ENCODE measurements around the gene FCHO2. TPM values are rescaled to one million over a fixed set of nuclear protein-coding genes. Genes with fewer than 3 reads are reported as not detected.

The FCHO2 gene
- total and polyA plus RNA-seq, 2 of the 4 experiments (the other 2 are of a cell fraction), result 6.1 to 23.5 TPM

DNA sequence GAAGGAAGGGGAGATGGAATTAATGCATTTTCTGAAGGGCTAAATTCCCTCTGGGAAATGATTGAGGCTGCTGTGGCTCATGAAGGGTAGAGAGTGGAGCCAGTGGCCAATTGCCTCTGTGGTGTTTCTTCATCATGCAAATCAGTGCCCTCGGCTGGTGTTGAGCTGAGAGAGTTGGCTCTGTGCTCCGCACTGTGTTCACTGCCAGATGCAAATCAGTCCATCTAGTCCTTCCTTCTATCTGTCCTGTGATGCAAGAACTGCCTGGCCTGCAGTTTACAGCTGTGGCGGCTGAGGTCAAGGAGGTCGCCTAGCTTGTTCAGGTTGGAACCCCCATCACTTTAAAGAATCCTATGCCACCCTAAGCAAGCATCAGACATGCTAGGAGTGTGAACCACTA, 170.5 kb downstream of the FCHO2 start:
- no peaks in the 10 kb centered on the region for H3K79me1 ChIP-seq (ENCODE audit: low read depth in 1 of 2, low read length in 2 of 2)
- no peak overlapping the region for H3K27ac ChIP-seq (ENCODE audit: insufficient read depth, low read length)
- no peak for TF ChIP-seq NFE2L2 (IDR thresholded peaks at IDR 0.05; ENCODE audit: low read depth, low read length)
- TF ChIP-seq CEBPB (IDR thresholded peaks at IDR 0.05; ENCODE audit: low read depth, low read length), result no peak
- TF ChIP-seq USF2 (IDR thresholded peaks at IDR 0.05; ENCODE audit: low read depth, low read length), result no peak
- in situ Hi-C loops (cut with MboI; ENCODE audit: low sequenced_read_pairs), result no loop called here
- ChIA-PET CTCF (interaction anchor here (0.5 kb wide), 1 partner anchor 44 kb away, joined by 4 read pairs; no protein-coding TSS in a partner anchor), POLR2A (ENCODE audit: unreplicated experiment) (interaction anchor here (0.6 kb wide), 1 partner anchor 416 kb away, joined by 3 read pairs; no protein-coding TSS in a partner anchor)
- H2BK5ac ChIP-seq (ENCODE audit: low read depth, low read length, poor library complexity, severe bottlenecking), result no peak overlapping the region
- H3K4me3 ChIP-seq (ENCODE audit: insufficient read depth, low read depth, low read length), result no peak overlapping the region
- H3K18ac ChIP-seq (ENCODE audit: low read depth, low read length), result no peak overlapping the region
- H3K36me3 ChIP-seq (ENCODE audit: control insufficient read depth, insufficient read depth, low read length), result no peaks in the 10 kb centered on the region
- no peak for DNase-seq
- no peaks in the 10 kb centered on the region; the same call in 1 of the 2 replicates for H3K27me3 ChIP-seq (ENCODE audit: control insufficient read depth, insufficient read depth, low read length)
- H4K91ac ChIP-seq (ENCODE audit: insufficient read depth, low read depth, low read length), result no peak overlapping the region
- no peak overlapping the region for H2AK9ac ChIP-seq (replicated peaks; ENCODE audit: low read depth, low read length, poor library complexity)
- no peak overlapping the region for H3K4me2 ChIP-seq (ENCODE audit: low read depth, low read length)
- no peak overlapping the region for H2AFZ ChIP-seq (replicated peaks; ENCODE audit: low read length, poor library complexity)
- H3K9ac ChIP-seq (ENCODE audit: low read depth, low read length), result no peak overlapping the region
- no peak overlapping the region for H2AK5ac ChIP-seq (ENCODE audit: low read depth, low read length)
- H2BK15ac ChIP-seq (ENCODE audit: low read depth, low read length), result no peak overlapping the region
- no peaks in the 10 kb centered on the region for H3K4me1 ChIP-seq (ENCODE audit: control insufficient read depth, insufficient read depth, low read length)
- no peak overlapping the region for H2BK120ac ChIP-seq (ENCODE audit: low read depth, low read length)
- no peaks in the 10 kb centered on the region for H3K9me3 ChIP-seq (ENCODE audit: control insufficient read depth, insufficient read depth, low read length)
- BruUV-seq (replicated peaks), result no TSS peak
- H3K14ac ChIP-seq (replicated peaks; ENCODE audit: low read depth, low read length), result no peak overlapping the region
- H4K20me1 ChIP-seq (ENCODE audit: insufficient read depth, low read length), result no peaks in the 10 kb centered on the region
- no peak overlapping the region for H3K4ac ChIP-seq (ENCODE audit: low read depth, low read length)
- no peak overlapping the region for H4K8ac ChIP-seq (ENCODE audit: low read depth in 2 of 2, low read length in 2 of 2)
- H4K5ac ChIP-seq (ENCODE audit: low read depth, low read length), result no peak overlapping the region
- H3K23ac ChIP-seq (ENCODE audit: low read depth, low read length), result no peak overlapping the region
- intact Hi-C loops (cut with micrococcal nuclease), result no loop called here
- H2BK20ac ChIP-seq (ENCODE audit: low read depth, low read length), result no peak overlapping the region
- dilution Hi-C loops (cut with HindIII; ENCODE audit: low sequenced_read_pairs, unreplicated experiment), result no loop called here
- H3K56ac ChIP-seq (ENCODE audit: extremely low read depth, insufficient read depth, low read length), result no peak overlapping the region
- H3K9me1 ChIP-seq (ENCODE audit: insufficient read depth, low read length), result no peaks in the 10 kb centered on the region
- WGBS, 2 experiments (ENCODE audit: extremely low coverage in 2 of 2, insufficient read length in 1 of 2), result 82% methylated on average over 2 of the region's 4 CpGs; no CpG with 5 or more reads in 1 of the 2 experiments
- ATAC-seq (ENCODE audit: low read depth), result no peak

Data from IMR-90 (cell line).